HG02885 (cell line): ENCODE results near the gene PAQR3.
"Not testable (repeated sequence)": the region's sequence is repeated elsewhere in the genome, so short reads cannot be mapped to it uniquely, and the experiment has no call there.

ENCODE experiments used
- ATAC-seq: cut with Tn5 transposase; IDR thresholded peaks from one replicate; pipeline ENCODE4 v1.9.1; 2021; ENCODE audit warnings: mild to moderate bottlenecking; ENCODE audit not compliant: unreplicated experiment, poor library complexity

PAQR3 gene

DNA sequence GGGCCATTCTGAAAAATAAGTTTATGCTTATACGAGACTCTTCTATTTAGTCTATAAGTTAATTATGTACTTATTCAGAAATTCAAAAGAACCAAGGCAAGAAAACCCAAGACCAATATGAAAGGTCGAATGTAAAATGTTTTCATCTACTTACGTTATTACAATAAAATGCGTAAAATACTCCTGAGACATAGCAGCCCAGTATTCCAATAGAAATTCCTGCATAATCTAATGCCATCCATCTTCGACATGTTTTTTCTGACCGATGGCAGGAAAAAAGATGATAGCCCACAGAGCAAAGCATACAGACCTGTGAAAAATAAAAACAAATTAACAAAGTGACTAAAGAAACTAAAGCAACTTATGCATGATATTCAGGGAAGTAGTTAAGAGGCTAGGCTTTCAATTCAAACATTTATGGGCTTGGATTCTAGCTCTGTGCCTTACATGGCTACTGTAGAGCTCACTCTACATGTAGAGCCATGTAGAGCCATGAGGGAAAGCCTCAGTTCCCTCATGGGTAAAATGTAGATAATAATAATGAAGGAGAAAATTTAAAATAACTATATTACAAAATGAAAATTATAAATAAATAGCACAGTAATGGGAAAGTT lies 9.1 kb downstream of the PAQR3 start:
- ATAC-seq: no peak

DNA sequence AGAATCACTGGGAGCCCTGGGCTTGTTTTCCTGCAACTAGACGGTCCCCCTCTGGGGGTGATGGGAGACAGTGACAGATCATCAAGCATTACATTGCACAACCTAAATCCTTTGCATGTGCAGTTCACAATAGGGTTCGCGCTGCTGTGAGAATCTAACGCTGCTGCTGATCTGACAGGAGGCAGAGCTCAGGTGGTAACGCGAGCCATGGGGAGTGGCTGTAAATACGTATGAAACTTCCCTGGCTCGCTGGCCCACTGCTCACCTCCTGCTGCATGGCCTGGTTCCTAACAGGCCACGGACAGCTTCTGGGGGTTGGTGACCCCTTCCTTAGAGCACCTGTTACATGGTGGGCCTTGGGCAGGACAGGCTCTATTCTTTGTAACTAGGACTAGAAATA lies 10.4 kb downstream of the PAQR3 start:
- no peak for ATAC-seq

DNA sequence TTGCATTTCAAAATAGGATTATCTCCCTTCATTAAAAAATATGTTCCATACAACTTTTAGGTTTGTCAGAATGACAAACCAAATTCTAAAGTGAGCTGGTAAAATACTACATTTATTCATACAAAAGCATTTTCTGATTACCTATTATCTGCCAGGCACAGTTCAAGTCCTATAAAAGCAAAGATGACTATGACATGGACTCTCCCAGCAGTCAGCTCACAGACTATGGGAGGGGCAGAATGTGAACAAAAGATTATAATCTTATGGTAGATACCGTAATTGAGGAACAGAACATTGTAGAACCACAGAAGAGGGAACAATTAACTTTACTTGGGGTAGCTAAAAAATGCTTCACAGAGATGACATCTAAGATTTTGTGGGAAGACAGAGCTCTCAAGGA lies 12.4 kb downstream of the PAQR3 start:
- ATAC-seq: no peak

DNA sequence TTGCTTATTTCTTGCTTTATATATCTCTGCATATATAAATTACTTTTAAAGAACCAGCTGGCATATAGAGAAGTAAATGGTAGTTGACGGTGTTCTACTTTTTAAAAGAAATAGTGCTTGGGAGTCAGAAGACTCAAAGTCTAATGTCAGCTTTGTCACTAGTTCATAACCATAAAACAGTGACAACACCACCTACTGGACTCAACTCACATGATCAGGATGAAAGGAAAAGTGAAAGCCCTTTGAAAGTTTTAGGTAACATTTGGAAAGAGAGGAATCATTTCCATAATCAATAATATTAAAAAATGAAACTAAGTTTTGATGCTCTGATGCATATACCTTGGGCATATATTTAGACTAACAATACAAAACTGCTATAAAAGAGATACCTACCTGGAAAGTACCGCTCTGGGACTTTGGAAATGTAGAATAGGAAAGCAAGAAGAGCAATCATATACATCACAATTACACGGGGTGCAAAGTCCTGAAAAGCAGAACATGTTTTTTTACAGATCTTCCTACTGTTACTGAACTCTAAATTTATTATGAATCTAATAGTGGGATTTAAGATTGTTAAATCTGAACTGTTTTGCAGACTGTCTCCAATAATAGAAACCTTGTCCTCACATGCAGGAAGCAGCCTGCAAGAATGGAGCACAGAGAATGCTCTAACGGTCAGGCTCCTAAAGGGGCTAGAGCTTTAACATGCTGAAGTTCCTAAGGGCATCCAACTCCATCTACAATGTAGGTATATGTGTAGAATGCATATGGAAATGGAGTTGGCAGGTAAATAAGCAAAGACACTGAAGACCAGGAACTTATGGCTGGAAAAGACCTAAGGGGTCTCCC lies 15.6 kb downstream of the PAQR3 start:
- ATAC-seq: no peak

DNA sequence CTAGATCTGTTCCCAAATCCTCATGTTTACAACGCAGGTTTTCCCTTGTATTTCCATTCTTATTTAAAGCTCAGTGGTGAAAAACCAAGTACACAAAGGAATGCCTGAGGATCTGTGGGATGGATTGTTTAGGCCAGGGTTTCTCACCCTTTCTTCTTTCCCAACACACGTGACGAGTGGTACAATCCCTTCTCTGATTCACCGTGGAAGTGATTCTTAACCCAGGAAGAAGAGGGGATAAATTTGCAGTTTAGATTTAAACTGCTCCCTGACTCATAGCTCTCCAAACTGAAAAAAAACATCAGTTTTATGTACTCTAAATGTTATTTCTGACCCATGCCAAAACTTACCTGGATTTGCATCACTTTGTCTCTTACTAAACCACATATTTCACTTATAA lies 17.0 kb downstream of the PAQR3 start:
- ATAC-seq: no peak

DNA sequence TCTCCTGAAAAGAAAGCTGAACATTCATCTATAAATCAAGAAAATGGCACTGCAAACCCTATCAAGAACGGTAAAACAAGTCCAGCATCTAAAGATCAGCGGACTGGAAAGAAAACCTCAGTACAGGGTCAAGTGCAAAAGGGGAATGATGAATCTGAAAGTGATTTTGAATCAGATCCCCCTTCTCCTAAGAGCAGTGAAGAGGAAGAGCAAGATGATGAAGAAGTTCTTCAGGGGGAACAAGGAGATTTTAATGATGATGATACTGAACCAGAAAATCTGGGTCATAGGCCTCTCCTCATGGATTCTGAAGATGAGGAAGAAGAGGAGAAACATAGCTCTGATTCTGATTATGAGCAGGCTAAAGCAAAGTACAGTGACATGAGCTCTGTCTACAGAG lies 28.6 kb downstream of the PAQR3 start:
- ATAC-seq: no peak

DNA sequence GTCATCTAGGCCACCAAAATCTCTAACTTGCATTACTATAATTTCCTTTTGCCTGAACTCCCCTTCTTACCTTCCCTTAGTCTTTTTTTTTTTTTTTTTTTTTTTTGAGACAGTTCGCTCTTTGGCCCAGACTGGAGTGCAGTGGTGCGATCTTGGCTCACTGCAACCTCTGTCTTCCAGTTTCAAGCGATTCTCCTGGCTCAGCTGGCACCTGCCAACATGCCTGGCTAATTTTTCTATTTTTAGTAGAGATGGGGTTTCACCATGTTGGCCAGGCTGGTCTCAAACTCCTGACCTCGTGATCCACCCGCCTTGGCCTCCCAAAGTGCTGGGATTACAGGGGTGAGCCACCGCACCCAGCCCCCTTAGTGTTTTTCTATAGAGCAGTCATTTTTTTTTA lies 30.3 kb downstream of the PAQR3 start:
- not testable (repeated sequence) for ATAC-seq

DNA sequence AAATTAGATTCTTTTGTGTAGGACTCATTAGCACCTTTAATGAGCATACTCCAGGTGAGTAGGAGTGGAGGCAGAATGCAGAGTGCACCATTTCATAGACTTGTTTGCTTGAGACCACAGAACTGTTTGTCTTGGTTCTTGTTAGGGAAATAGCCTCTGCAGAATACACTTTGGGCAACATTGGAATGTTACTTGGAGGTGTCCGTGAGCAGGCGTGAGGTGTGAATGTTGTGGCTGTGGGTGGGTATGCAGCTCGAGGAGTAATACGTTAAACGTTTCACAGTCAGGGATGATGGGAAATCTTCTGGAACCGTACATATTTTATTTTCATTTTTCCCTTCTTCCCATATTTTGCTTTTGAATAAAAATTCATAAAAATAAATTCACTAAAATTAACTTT lies 31.6 kb downstream of the PAQR3 start:
- ATAC-seq: no peak

DNA sequence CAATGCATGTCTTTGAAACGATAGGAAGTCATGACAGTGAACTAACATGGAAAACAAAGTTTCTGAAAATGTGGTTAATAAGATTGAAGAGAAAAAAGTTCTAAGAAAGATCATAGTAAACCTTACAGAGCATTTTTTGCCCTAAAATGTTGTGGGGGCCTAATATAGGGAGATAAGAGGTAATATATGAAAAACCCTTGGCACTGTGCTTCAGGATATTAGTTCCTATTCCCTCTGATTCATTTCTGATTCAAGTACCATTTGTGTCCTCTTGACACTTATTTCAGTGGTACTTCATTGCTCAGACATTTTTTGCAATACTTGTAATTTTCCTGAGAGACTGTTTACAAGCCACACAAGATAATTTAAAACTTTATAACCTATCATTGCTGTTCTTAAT lies 35.1 kb downstream of the PAQR3 start:
- no peak for ATAC-seq

DNA sequence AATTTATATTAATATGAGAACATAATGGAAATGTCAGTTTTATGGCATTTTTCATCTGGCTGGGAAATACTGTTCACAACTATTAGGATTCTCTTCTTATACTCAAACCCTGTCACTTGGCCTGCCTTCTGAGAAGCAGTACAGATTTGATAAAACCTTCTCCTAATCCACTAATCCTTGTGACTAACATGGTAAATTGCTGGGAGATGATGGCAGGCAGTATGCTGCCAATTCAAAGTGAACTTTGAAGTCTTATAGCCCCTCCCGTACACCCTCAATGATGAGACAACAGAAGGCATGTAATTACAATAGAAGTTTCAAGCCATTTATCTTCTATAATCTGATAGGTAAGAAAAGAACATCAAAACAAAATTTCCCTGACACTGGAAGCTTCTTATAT lies 36.9 kb downstream of the PAQR3 start:
- no peak for ATAC-seq

DNA sequence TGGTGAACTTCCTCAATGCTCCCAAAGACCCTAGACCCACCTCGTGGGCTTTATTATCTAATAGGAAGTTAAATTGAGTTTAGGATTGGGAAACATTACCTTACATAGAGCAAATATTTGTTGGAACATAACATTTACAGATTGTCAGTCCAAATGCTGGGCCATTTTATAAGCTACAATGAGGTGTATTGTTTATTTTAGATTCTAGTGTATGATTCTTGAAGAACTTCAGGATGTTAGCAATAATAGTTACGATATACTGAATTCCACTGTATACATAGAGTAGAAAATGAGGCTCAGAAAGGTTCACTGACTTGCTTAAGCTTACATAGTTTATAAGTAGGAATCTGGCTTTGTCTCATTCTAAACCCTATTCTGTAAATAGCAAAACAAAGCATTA lies 37.4 kb downstream of the PAQR3 start:
- no peak for ATAC-seq

DNA sequence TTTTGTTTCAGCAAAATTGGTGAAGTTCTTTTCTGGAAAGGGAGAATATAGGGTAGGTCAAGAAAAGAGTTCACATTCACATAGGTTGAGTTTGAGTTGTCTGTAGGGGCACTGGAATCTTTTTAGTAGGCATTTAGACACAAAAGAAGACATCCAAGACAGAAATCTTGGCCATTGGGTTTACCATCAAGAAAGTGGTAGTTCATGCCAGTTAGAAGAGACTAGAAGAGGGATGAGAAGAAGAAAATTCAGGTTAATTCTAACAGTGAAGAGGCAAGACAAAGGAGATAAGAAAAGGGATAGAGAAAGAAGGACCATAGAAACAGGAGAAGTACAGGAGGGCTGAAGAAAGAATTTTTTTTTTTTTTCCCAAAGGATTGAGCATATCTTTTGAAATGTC lies 39.9 kb downstream of the PAQR3 start:
- no peak for ATAC-seq

DNA sequence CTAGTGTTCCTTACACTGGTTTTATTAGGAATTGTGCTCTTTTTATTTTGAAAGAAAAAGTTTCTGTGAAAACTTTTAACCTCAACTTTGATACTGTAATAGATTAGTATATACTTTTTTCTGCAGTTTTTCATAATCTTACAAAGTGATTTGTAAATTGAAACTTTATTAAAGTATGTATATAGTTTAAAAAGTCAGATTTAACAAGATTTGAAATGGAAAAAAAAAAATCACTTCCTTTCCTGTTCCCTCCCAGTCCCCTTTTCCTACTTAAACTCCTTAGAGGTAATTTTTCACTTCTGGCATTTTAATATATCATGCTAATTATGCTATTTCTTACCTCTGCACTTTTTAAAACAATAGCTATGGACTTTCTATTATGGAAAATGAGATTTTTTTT lies 49.3 kb downstream of the PAQR3 start:
- no peak for ATAC-seq

DNA sequence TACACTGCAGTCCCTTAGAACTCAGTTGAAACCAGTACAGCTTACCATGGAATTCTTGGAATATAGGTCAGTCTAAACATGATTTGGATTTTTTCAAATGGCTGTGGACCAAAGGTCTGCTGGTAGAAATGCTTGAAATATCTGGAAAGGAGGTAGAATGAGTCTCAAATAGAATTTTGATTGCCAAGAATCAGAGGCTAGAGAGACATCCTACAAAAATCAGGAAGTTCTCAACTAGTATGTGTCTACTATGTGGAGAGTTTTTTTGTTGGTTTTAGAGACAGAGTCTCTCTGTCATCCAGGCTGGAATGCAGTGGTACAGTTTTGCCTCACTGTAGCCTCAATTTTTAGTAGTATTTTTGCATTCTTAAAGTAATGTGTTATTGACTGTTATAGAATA lies 53.6 kb downstream of the PAQR3 start:
- no peak for ATAC-seq

DNA sequence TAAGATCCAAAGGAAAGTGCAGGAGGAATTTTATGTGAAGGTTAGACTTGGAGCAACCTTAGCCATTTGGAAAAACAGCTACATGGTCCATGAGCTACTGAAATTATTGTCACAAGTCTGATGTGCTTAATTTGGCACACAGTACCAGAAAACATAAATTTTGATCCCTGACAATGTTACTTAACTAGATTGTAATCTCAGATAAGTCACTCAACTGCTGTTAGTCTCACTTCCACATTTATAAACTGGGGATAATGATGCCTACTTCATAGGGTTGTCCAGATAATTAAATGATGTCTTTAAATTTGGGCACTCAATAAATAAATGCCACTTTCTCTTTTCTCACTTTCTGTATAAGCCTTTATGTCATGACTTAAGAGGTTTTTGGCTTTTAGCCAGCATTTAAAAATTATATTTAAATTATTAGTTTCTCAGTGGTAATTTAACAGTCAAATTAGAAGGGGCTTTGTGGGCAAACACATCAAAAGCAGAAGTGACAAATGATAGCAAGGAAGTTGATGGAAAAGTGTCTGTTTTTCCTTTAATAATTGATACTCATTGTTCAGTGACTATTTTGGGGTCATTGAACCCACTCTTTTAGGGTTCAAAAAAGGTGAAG lies 58.3 kb downstream of the PAQR3 start:
- ATAC-seq: no peak

DNA sequence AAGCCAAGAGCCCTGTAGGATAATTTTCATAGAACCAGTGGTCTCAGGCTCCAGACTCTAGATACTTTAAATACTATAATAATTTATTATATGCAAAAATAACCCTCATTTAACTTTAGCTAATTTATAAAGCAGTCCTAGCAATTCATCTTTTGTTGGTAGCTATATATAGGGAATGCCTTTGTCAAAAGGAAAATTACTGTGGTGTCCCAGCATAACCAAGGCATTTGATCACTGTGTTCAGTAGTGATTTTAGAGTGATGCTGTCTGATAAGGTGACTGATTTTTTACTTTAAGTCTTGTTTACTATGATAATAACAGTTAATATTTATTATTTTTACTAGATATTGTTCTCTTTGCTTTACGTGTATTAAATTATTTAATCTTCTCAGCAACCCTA lies 61.2 kb downstream of the PAQR3 start:
- no peak for ATAC-seq

DNA sequence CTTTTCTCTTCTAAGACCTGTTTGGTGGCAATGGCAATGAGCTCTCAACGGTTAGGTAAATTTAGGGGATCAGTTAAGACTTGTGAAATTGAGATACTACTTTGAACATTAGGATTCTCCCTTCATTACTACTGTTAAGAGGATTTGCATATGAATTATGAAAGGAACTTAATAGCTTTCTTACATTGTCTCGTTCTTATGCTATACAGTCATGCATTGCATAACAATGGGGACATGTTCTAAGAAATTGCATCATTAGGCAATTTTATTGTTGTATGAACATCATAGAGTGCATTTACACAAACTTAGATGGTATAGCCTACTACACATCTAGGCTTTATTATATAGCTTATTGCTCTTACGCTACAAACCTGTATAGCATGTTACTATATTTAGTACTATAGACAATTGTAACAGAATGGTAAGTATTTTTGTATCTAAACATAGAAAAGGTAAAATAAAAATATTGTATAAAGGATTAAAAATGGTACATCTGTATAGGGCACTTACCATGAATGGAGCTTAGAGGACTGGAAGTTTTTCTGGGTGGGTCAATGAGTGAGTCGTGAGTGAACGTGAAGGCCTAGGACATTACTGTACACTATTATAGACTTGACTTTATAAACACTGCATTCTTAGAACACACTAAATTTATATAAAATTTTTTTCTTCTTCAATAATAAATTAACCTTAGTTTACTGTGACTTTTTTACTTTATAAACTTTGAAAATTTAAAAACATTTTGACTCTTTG lies 62.5 kb downstream of the PAQR3 start:
- ATAC-seq: no peak

DNA sequence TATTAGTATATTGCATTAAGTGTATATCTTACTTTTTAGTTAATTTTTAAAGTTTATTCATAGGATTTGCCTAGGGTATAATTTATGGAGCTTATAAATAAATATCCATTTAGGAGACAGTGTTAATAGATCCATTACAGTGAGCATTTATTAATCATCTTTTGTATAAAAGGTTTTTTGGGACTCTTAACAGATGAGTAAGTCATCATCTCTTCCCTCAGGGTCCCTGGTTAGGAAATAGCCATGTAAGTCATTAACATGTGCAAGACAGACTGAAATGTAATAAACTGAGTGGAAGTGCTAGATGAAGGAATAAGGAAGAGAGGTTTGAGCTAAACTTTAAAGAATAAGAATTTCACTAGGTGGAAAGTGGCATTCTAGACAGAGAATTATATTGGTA lies 69.2 kb downstream of the PAQR3 start:
- ATAC-seq: no peak

DNA sequence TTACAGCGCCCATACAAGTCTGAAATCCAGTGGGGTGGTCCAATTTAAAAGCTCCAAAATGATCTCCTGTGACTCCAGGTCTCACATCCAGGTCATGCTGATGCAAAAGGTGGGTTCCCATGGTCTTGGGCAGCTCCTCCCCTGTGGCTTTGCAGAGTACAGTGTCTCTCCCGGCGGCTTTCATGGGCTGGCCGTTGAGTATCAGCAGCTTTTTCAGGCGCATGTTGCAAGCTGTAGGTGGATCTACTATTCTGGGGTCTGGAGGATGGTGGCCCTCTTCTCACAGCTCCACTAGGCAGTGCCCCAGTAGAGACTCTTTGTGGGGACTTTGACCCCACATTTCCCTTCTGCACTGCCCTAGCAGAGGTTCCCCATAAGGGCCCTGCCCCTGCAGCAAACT lies 70.5 kb downstream of the PAQR3 start:
- ATAC-seq: not testable (repeated sequence)

DNA sequence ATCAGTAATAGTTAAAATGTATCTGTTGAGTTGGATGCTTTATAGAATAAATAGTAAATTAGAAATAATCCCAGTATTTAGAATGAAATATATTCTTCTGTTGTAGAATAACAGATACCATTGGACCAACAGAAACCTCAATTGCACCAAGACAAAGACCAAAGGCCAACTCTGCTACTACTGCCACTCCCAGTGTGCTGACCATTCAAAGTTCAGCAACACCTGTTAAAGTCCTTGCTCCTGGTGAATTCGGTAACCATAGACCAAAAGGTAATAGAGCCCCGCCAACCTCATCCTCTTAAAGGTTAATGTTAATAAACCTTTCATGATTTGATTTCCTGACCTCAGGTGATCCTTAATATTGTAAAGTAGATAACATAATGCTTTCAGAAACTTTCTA lies 73.8 kb downstream of the PAQR3 start:
- ATAC-seq: no peak

DNA sequence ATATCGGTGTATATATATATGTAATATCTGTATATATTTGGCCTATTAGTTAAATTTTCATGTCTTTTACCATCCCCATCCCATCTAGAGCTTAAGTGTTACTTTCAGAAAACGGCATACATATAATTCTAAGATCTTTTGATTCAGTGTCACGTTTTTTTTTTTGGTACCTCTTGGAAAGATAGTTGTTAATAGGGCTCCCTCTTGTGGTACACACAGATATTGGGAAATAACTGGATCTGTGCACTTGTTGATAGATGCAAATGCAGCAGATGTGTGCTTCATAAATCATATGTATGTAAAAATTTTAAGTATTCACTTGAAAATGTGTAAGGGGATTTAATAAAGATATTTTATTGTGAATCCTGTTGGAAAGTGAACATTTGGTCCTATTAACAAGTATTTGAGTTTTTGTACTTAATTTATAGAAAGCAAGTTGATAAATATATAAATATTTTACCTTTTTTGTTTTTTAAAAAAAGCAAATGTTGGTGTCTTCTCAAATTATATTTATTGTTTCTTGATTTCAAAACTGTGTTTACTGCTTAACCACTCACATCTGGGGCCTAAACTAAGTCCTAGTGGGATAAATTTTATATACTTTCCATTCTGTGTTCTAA lies 74.7 kb downstream of the PAQR3 start:
- ATAC-seq: peak; percentile 60
